HepG2 (cell line): Measurements from ENCODE around the gene GMEB2. TPM values are rescaled to one million over a fixed set of nuclear protein-coding genes. Genes with fewer than 3 reads are reported as not detected.

Experiments used
- ATAC-seq: fragments of 200-7000 bp; cut with Tn5 transposase; 3 replicates; pipeline ENCODE4 v1.9.1; 2020; ENCODE audit warnings: mild to moderate bottlenecking, moderate library complexity
- BruUV-seq: library from RNA; stranded (reverse); fragments of 400-500 nt; replicated peaks from 2 replicates; lab custom pipeline; 2021; lab: Mats Ljungman, UMichigan
- CTCF ChIA-PET: fragments of 300-600 bp; formaldehyde crosslinking; extraction: SDS; loops from one replicate; lab custom pipeline; 2021; ENCODE audit warnings: low total read pairs, inconsistent platforms, low intra/inter-chr PET ratio; lab: Yijun Ruan, JAX
- POLR2A ChIA-PET: fragments of 350-600 bp; sonication (Branson Sonifier 250); formaldehyde crosslinking; loops from one replicate; lab custom pipeline; 2020; ENCODE audit warnings: antibody characterized with exemption, inconsistent platforms; lab: Yijun Ruan, JAX
- DNase-seq: peaks from one replicate; pipeline ENCODE4 v3.0.0-alpha.2; 2015; ENCODE audit warnings: low spot score
- FAIRE-seq: peaks from 3 replicates; lab custom pipeline; 2011; peaks lifted over from hg19 to GRCh38; lab: Jason Lieb, UNC
- H2AFZ ChIP-seq: one replicate; pipeline ENCODE4 v1.6.1; 2011; ENCODE audit warnings: low read length, inconsistent platforms
- H3K27ac ChIP-seq: fragments of 300-600 bp; 3 replicates; pipeline ENCODE4 v1.8.0; 2011; ENCODE audit warnings: mixed run types, mild to moderate bottlenecking, mixed read lengths, low read length, inconsistent platforms; ENCODE audit not compliant: insufficient read depth; ENCODE audit errors: extremely low read length
- H3K27me3 ChIP-seq, 2 experiments: fragments of 200-600 bp in 1 of 2; 2 replicates in 1 of 2; 3 replicates in 1 of 2; pipeline versions ENCODE4 v1.6.0 to v1.8.0; 2011; ENCODE audit warnings: low read length in 2 of 2, mild to moderate bottlenecking in 2 of 2, moderate library complexity in 2 of 2, inconsistent platforms in 1 of 2; ENCODE audit not compliant: insufficient read depth in 2 of 2, control insufficient read depth in 1 of 2
- H3K36me3 ChIP-seq, 2 experiments: fragments of 200-600 bp in 1 of 2; replicated peaks in 1 of 2; 2 replicates in 1 of 2; 3 replicates in 1 of 2; pipeline versions ENCODE4 v1.5.1 to v1.8.0; 2011; ENCODE audit warnings: low read length in 2 of 2, inconsistent platforms in 1 of 2; ENCODE audit not compliant: insufficient read depth in 2 of 2, control insufficient read depth in 1 of 2
- H3K4me1 ChIP-seq: 2 replicates; pipeline ENCODE4 v1.5.1; 2012; ENCODE audit warnings: low read length, inconsistent platforms; ENCODE audit not compliant: insufficient read depth
- H3K4me2 ChIP-seq: 2 replicates; pipeline ENCODE4 v1.6.0; 2011; ENCODE audit warnings: low read depth, low read length, inconsistent platforms
- H3K4me3 ChIP-seq, 3 experiments: fragments of 200-600 bp in 1 of 3; sonication (generic), shearing (Covaris generic) in 1 of 3; replicated peaks in 1 of 3; 2 replicates each; pipeline ENCODE4 v1.5.1; 2011 to 2016; ENCODE audit warnings: low read length in 3 of 3, inconsistent platforms in 2 of 3, low read depth in 2 of 3, mild to moderate bottlenecking in 2 of 3, control low read depth in 1 of 3, mixed read lengths in 1 of 3; ENCODE audit not compliant: insufficient read depth in 1 of 3
- H3K79me2 ChIP-seq: one replicate; pipeline ENCODE4 v1.6.1; 2011; ENCODE audit warnings: low read length, inconsistent platforms; ENCODE audit not compliant: insufficient read depth
- H3K9ac ChIP-seq: 2 replicates; pipeline ENCODE4 v1.6.0; 2011; ENCODE audit warnings: mild to moderate bottlenecking, low read depth, low read length, inconsistent platforms; ENCODE audit not compliant: insufficient read depth
- H3K9me3 ChIP-seq: 2 replicates; pipeline ENCODE4 v1.5.1; 2012; ENCODE audit warnings: mild to moderate bottlenecking, low read length
- H4K20me1 ChIP-seq: 2 replicates; pipeline ENCODE4 v1.6.0; 2011; ENCODE audit warnings: inconsistent platforms, mild to moderate bottlenecking, low read length, moderate library complexity; ENCODE audit not compliant: insufficient read depth
- CCDC6 ChIP-seq: sonication (generic); formaldehyde crosslinking; IDR thresholded peaks from 2 replicates; pipeline ENCODE4 v1.8.1; 2022; ENCODE audit warnings: mild to moderate bottlenecking, missing genetic modification reagents, moderate library complexity
- ESRRA ChIP-seq: sonication (generic); formaldehyde crosslinking; IDR thresholded peaks from 2 replicates; pipeline ENCODE4 v1.5.1; 2020; ENCODE audit warnings: mild to moderate bottlenecking, low read depth, missing genetic modification reagents
- MAFK ChIP-seq, 2 experiments: IDR thresholded peaks in 1 of 2; conservative IDR thresholded peaks in 1 of 2; 2 replicates each; pipeline ENCODE4 v1.6.1; 2011; ENCODE audit warnings: improper control_type of control experiment in 2 of 2, low read length in 2 of 2
- RAD51 ChIP-seq: fragments of 450-650 bp; IDR thresholded peaks from 2 replicates; pipeline ENCODE4 v1.6.1; 2016; ENCODE audit warnings: borderline replicate concordance
- RCOR2 ChIP-seq: IDR thresholded peaks from 2 replicates; pipeline ENCODE4 v1.6.1; 2016; ENCODE audit warnings: missing biosample characterization, missing genetic modification reagents
- ZHX2 ChIP-seq, 2 experiments: sonication (generic) in 1 of 2; formaldehyde crosslinking in 1 of 2; IDR thresholded peaks; 2 replicates each; pipeline versions ENCODE4 v1.6.1 to v1.9.0; 2014 to 2022; ENCODE audit warnings: antibody characterized with exemption in 1 of 2, borderline replicate concordance in 1 of 2, inconsistent platforms in 1 of 2, low read depth in 1 of 2, missing genetic modification reagents in 1 of 2
- ZNF329 ChIP-seq: sonication (generic); formaldehyde crosslinking; IDR thresholded peaks from 2 replicates; pipeline ENCODE4 v1.9.0; 2021; ENCODE audit warnings: low read depth, mild to moderate bottlenecking, missing genetic modification reagents
- ZNF446 ChIP-seq: sonication (generic); formaldehyde crosslinking; IDR thresholded peaks from 2 replicates; pipeline ENCODE4 v1.5.0; 2020; ENCODE audit warnings: mild to moderate bottlenecking, missing genetic modification reagents
- WGBS: methylation state at CpG from one replicate; pipeline ENCODE4 v1.1.6; 2017; ENCODE audit warnings: low lambda C conversion rate; 5-methylcytosine and 5-hydroxymethylcytosine counted together
- in situ Hi-C: cut with HindIII; loops from 2 replicates; pipeline ENCODE4 v1.10.0; 2017; ENCODE audit warnings: low pct_unique_long_range_greater_than_20kb; ENCODE audit not compliant: extremely low pct_ligation_motif_present
- intact Hi-C: fragments of 100-400 bp; cut with micrococcal nuclease; formaldehyde crosslinking; loops from one replicate; pipeline ENCODE4 v1.10.0; 2022; ENCODE audit not compliant: unreplicated experiment
- polyA plus RNA-seq, 8 experiments: library from polyadenylated mRNA; depleted of rRNA in 3 of 8; stranded (reverse) in 7 of 8; unstranded in 1 of 8; fragments of >200 nt; fragmentation: Illumina TruSeq in 4 of 8; extraction: Trizol in 4 of 8; gene quantifications; 2 replicates each; pipeline versions ENCODE4 v1.2.1 to v1.2.3, GENCODE V29; 2011 to 2016; ENCODE audit warnings: low read depth in 4 of 8, missing spikeins in 1 of 8, mixed read lengths in 1 of 8; ENCODE audit not compliant: insufficient read depth in 1 of 8
- total RNA-seq, 5 experiments: library from RNA; depleted of rRNA; stranded (reverse); fragments of >200 nt; fragmentation: Illumina TruSeq; extraction: Trizol; gene quantifications; 2 replicates each; pipeline ENCODE4 v1.2.3, GENCODE V29; 2016; ENCODE audit warnings: low read depth in 1 of 5
- TF ChIP-seq, protein P1 (sequence below): IDR thresholded peaks from 2 replicates; pipeline ENCODE4 v1.6.1; 2016; ENCODE audit warnings: low read depth, control low read depth

GMEB2 gene
- total and polyA plus RNA-seq, 2 of the 13 experiments (the other 11 are each of a cell fraction or from before 2014, with no cell fraction given) = 10.6 to 12.4 TPM

DNA sequence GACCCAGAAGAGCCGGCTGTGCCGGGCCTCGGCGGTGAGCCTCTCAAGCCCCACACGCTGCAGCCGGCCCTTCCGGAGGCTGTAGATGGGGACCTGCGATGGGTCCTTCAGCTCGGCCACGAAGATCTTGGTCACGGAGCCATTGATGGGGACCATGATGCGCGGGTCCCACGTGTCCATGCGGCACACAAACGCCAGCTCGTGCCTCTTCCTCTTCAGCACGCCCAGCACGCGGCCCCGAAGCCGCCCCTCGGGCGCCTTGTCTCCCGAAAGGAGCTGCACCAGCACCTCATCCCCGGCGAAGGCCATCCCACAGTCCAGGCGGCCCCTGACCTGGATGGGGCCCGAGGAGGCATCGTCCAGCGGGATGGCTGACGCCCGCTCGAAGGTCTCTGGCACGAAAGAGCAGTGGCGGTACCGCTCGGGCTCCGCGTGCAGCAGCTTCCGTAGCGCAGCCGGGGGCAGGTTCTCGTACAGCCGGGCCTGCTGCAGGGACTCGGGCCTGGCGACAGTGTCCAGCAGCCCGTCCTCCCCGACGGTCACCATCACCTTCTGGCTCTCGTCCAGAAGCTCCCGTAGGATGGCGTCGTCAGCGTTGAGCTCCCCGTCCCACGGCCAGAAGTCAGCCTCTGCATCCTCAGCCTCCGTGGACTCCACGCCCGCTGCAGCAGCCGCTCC lies 61.7 kb downstream of the GMEB2 start:
- Histone ChIP-seq H3K4me2 (no peak overlapping the region), H4K20me1 (peaks cover under 1% of the 10 kb centered on the region; the same call in 1 of the 2 replicates), H3K9ac (no peak overlapping the region), H2AFZ (no peak overlapping the region), H3K36me3 (no peaks in the 10 kb centered on the region), H3K27me3 (no peaks in the 10 kb centered on the region), H3K4me1 (no peaks in the 10 kb centered on the region), H3K9me3 (no peaks in the 10 kb centered on the region), H3K27ac (no peak overlapping the region), H3K4me3 (no peak overlapping the region), H3K79me2 (no peaks in the 10 kb centered on the region)
- no peak for FAIRE-seq
- intact Hi-C loops = no loop called here
- no TSS peak for BruUV-seq
- ATAC-seq = no peak
- in situ Hi-C loops = no loop called here
- WGBS = 90% methylated on average over 61 of the region's 61 CpGs
- ChIA-PET POLR2A (interaction anchor here (1.1 to 1.7 kb wide), 2 partner anchors 9 to 10 kb away, joined by 3 to 7 read pairs; partner anchors contain the start of gene HELZ2), CTCF (no interaction called here)
- DNase-seq = no peak
- TF ChIP-seq, protein P1, sequence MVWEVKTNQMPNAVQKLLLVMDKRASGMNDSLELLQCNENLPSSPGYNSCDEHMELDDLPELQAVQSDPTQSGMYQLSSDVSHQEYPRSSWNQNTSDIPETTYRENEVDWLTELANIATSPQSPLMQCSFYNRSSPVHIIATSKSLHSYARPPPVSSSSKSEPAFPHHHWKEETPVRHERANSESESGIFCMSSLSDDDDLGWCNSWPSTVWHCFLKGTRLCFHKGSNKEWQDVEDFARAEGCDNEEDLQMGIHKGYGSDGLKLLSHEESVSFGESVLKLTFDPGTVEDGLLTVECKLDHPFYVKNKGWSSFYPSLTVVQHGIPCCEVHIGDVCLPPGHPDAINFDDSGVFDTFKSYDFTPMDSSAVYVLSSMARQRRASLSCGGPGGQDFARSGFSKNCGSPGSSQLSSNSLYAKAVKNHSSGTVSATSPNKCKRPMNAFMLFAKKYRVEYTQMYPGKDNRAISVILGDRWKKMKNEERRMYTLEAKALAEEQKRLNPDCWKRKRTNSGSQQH (CRISPR knock-in tag) = no peak
- TF ChIP-seq ZHX2 (IDR thresholded peaks at IDR 0.05; ENCODE audit: low read depth) = no peak
- no peak for TF ChIP-seq ZHX2 (CRISPR knock-in tag; IDR thresholded peaks at IDR 0.05; ENCODE audit: borderline replicate concordance)
- TF ChIP-seq MAFK (conservative IDR thresholded peaks at IDR 0.05 in 1 of 2, IDR thresholded peaks at IDR 0.05 in 1 of 2; ENCODE audit: low read length in 2 of 2) = no peak
- no peak for TF ChIP-seq ESRRA (CRISPR knock-in tag)
- no peak for TF ChIP-seq CCDC6 (CRISPR knock-in tag)
- no peak for TF ChIP-seq RAD51
- TF ChIP-seq ZNF329 (CRISPR knock-in tag) = no peak
- no peak for TF ChIP-seq ZNF446 (CRISPR knock-in tag)
- no peak for TF ChIP-seq RCOR2
